Measurements from ENCODE around the gene USP37. TPM values are rescaled to one million over a fixed set of nuclear protein-coding genes. Genes with fewer than 3 reads are reported as not detected.
A peak's percentile ranks its signal among the peaks of the same experiment; 100 is the strongest.

Gene USP37
- total and polyA plus RNA-seq, 4 experiments from 2014 or later = 8.5 to 29.1 (median 19.6) TPM

GRCh38 chr2:218569661-218570500 is 1.7 kb upstream of the USP37 start:
- Mint-ChIP-seq H3K4me1 (peaks cover 46 to 67% (median 51%) of the 10 kb centered on the region in 4 donors), H3K27ac (peak overlapping the region; percentile 96 to 100 (median 100)), H3K36me3 (peaks cover 8 to 57% of the 10 kb centered on the region in 2 donors), H3K9me3 (no peaks in the 10 kb centered on the region), H3K4me3 (peak overlapping the region; percentile 90 to 99 (median 97)), H3K27me3 (no peaks in the 10 kb centered on the region)
- peak in 4 of 5 donors; percentile 2 to 54 (median 11) for DNase-seq
- Histone ChIP-seq H3K9me3 (ENCODE audit: control insufficient read depth in 1 of 2, low read length in 2 of 2) (no peaks in the 10 kb centered on the region), H3K4me1 (ENCODE audit: insufficient read depth, low read length) (peaks cover 50% of the 10 kb centered on the region), H3K27ac (ENCODE audit: low read depth, low read length) (peak overlapping the region; percentile 99), H3K4me3 (ENCODE audit: low read length in 2 of 2) (peak overlapping the region; percentile 67 to 84), H3K36me3 (ENCODE audit: insufficient read depth, low read length) (peaks cover 14% of the 10 kb centered on the region), H3K27me3 (ENCODE audit: insufficient read depth, low read length) (no peaks in the 10 kb centered on the region)
- ChIA-PET POLR2A (ENCODE audit: partially characterized antibody) (interaction anchor here (0.6 to 1.9 kb wide), 4 partner anchors 13 to 173 kb away, joined by 3 to 5 read pairs (median 4); partner anchors contain the start of genes RNF25 and STK36), CTCF (ENCODE audit: partially characterized antibody) (interaction anchor here (0.6 kb wide), 1 partner anchor 34 kb away, joined by 3 read pairs; no protein-coding TSS in a partner anchor)
- intact Hi-C loops (cut with micrococcal nuclease) = loop anchor here (2.0 to 10.0 kb wide), 5 partner anchors 79 to 353 kb away; partner anchors contain the start of genes ARPC2, RNF25 and STK36

GRCh38 chr2:218569038-218569431 is 884 bp upstream of the USP37 start:
- H3K36me3 Mint-ChIP-seq = peaks cover 10 to 54% of the 10 kb centered on the region in 2 donors
- no peaks in the 10 kb centered on the region for H3K27me3 ChIP-seq (ENCODE audit: insufficient read depth, low read length)
- peak overlapping the region; percentile 67 to 84 for H3K4me3 ChIP-seq (ENCODE audit: low read length in 2 of 2)
- H3K27ac Mint-ChIP-seq = peak overlapping the region; percentile 96 to 100 (median 100)
- peak overlapping the region; percentile 99 for H3K27ac ChIP-seq (ENCODE audit: low read depth, low read length)
- intact Hi-C loops (cut with micrococcal nuclease) = loop anchor here (2.0 to 10.0 kb wide), 5 partner anchors 80 to 352 kb away; partner anchors contain the start of genes ARPC2, RNF25 and STK36
- peak; percentile 49 to 86 (median 55) for DNase-seq
- H3K9me3 Mint-ChIP-seq = no peaks in the 10 kb centered on the region
- H3K36me3 ChIP-seq (ENCODE audit: insufficient read depth, low read length) = peaks cover 9% of the 10 kb centered on the region
- H3K9me3 ChIP-seq (ENCODE audit: control insufficient read depth in 1 of 2, low read length in 2 of 2) = no peaks in the 10 kb centered on the region
- peaks cover 48 to 72% (median 54%) of the 10 kb centered on the region in 4 donors for H3K4me1 Mint-ChIP-seq
- H3K4me3 Mint-ChIP-seq = peak overlapping the region; percentile 90 to 99 (median 97)
- CTCF ChIA-PET (ENCODE audit: partially characterized antibody) = no interaction called here
- POLR2A ChIA-PET (ENCODE audit: partially characterized antibody) = interaction anchor here (0.6 to 1.9 kb wide), 3 partner anchors 13 to 172 kb away, joined by 3 to 5 read pairs (median 3); no protein-coding TSS in a partner anchor
- peaks cover 45% of the 10 kb centered on the region for H3K4me1 ChIP-seq (ENCODE audit: insufficient read depth, low read length)
- no peaks in the 10 kb centered on the region for H3K27me3 Mint-ChIP-seq

- intact Hi-C loops (cut with micrococcal nuclease) = loop anchor here (1.0 to 10.0 kb wide), 13 partner anchors 9 to 821 kb away; partner anchors contain the start of genes AAMP, ARPC2, BCS1L and PNKD
- ChIA-PET POLR2A (ENCODE audit: partially characterized antibody) (interaction anchor here (0.7 to 1.5 kb wide), 6 partner anchors 24 to 298 kb away, joined by 3 to 7 read pairs (median 3); partner anchors contain the start of genes AAMP, BCS1L, PNKD and RNF25), CTCF (ENCODE audit: partially characterized antibody) (interaction anchor here (1.2 kb wide), 1 partner anchor 90 kb away, joined by 5 read pairs; no protein-coding TSS in a partner anchor)
- H3K27ac ChIP-seq (ENCODE audit: low read depth, low read length) = peak overlapping the region; percentile 99
- H3K36me3 ChIP-seq (ENCODE audit: insufficient read depth, low read length) = peaks cover 7% of the 10 kb centered on the region
- Mint-ChIP-seq H3K9me3 (no peaks in the 10 kb centered on the region), H3K36me3 (peaks cover 12 to 55% of the 10 kb centered on the region in 2 donors), H3K27ac (peak overlapping the region; percentile 96 to 100 (median 100)), H3K27me3 (no peaks in the 10 kb centered on the region), H3K4me1 (peaks cover 46 to 78% (median 58%) of the 10 kb centered on the region in 4 donors), H3K4me3 (peak overlapping the region; percentile 90 to 99 (median 97))
- no peaks in the 10 kb centered on the region for H3K27me3 ChIP-seq (ENCODE audit: insufficient read depth, low read length)
- peak in 1 of 5 donors; percentile 89 for DNase-seq
- peaks cover 43% of the 10 kb centered on the region for H3K4me1 ChIP-seq (ENCODE audit: insufficient read depth, low read length)
- H3K9me3 ChIP-seq (ENCODE audit: control insufficient read depth in 1 of 2, low read length in 2 of 2) = no peaks in the 10 kb centered on the region
- H3K4me3 ChIP-seq (ENCODE audit: low read length in 2 of 2) = peak overlapping the region; percentile 47 to 84
These were observed 358 bp downstream of the USP37 start for GRCh38 chr2:218567797-218568189.

- Histone ChIP-seq H3K4me3 (ENCODE audit: low read length in 2 of 2) (no peak overlapping the region), H3K27ac (ENCODE audit: low read depth, low read length) (peak overlapping the region; percentile 4), H3K9me3 (ENCODE audit: control insufficient read depth in 1 of 2, low read length in 2 of 2) (no peaks in the 10 kb centered on the region), H3K4me1 (ENCODE audit: insufficient read depth, low read length) (peaks cover 40% of the 10 kb centered on the region), H3K36me3 (ENCODE audit: insufficient read depth, low read length) (peaks cover 6% of the 10 kb centered on the region), H3K27me3 (ENCODE audit: insufficient read depth, low read length) (no peaks in the 10 kb centered on the region)
- no peak for DNase-seq
- intact Hi-C loops (cut with micrococcal nuclease) = loop anchor here (5.0 to 10.0 kb wide), 3 partner anchors 106 to 329 kb away; partner anchors contain the start of genes RNF25 and STK36
- H3K4me3 Mint-ChIP-seq = peak overlapping the region in 6 of 8 donors; percentile 69 to 99 (median 96)
- H3K4me1 Mint-ChIP-seq = peaks cover 44 to 65% (median 52%) of the 10 kb centered on the region in 4 donors
- H3K27me3 Mint-ChIP-seq = no peaks in the 10 kb centered on the region
- H3K27ac Mint-ChIP-seq = peak overlapping the region; percentile 90 to 100 (median 100)
- peaks cover 14 to 57% of the 10 kb centered on the region in 2 donors for H3K36me3 Mint-ChIP-seq
- H3K9me3 Mint-ChIP-seq = no peaks in the 10 kb centered on the region
- ChIA-PET POLR2A (ENCODE audit: partially characterized antibody) (no interaction called here), CTCF (ENCODE audit: partially characterized antibody) (no interaction called here)
These were observed 1.9 kb downstream of the USP37 start for GRCh38 chr2:218566296-218566695.

- Mint-ChIP-seq H3K27ac (peak overlapping the region in 4 of 7 donors; percentile 2 to 79 (median 12)), H3K4me3 (no peak overlapping the region), H3K9me3 (no peaks in the 10 kb centered on the region), H3K27me3 (no peaks in the 10 kb centered on the region), H3K36me3 (peaks cover 35 to 64% of the 10 kb centered on the region in 2 donors), H3K4me1 (peaks cover 26 to 43% (median 33%) of the 10 kb centered on the region in 4 donors)
- Histone ChIP-seq H3K4me1 (ENCODE audit: insufficient read depth, low read length) (peaks cover 19% of the 10 kb centered on the region), H3K27me3 (ENCODE audit: insufficient read depth, low read length) (no peaks in the 10 kb centered on the region), H3K9me3 (ENCODE audit: control insufficient read depth in 1 of 2, low read length in 2 of 2) (no peaks in the 10 kb centered on the region), H3K27ac (ENCODE audit: low read depth, low read length) (no peak overlapping the region), H3K4me3 (ENCODE audit: low read length in 2 of 2) (no peak overlapping the region), H3K36me3 (ENCODE audit: insufficient read depth, low read length) (peaks cover 14% of the 10 kb centered on the region)
- CTCF ChIA-PET (ENCODE audit: partially characterized antibody) = interaction anchor here (1.4 kb wide), 1 partner anchor 95 kb away, joined by 4 read pairs; the partner anchor contains the start of genes BCS1L and ZNF142
- intact Hi-C loops (cut with micrococcal nuclease) = loop anchor here (10.0 kb wide), 1 partner anchor 331 kb away; no protein-coding TSS in a partner anchor
- POLR2A ChIA-PET (ENCODE audit: partially characterized antibody) = no interaction called here
- DNase-seq = no peak
These were observed 4.1 kb downstream of the USP37 start for GRCh38 chr2:218564056-218564455.

GRCh38 chr2:218558986-218559385 is 9.2 kb downstream of the USP37 start:
- Mint-ChIP-seq H3K27ac (no peak overlapping the region), H3K4me1 (peaks cover 11 to 16% (median 12%) of the 10 kb centered on the region in 4 donors), H3K9me3 (no peaks in the 10 kb centered on the region), H3K27me3 (no peaks in the 10 kb centered on the region), H3K36me3 (peaks cover 46 to 62% of the 10 kb centered on the region in 2 donors), H3K4me3 (no peak overlapping the region)
- POLR2A ChIA-PET (ENCODE audit: partially characterized antibody) = no interaction called here
- intact Hi-C loops (cut with micrococcal nuclease) = no loop called here
- no peak overlapping the region for H3K27ac ChIP-seq (ENCODE audit: low read depth, low read length)
- no peaks in the 10 kb centered on the region for H3K4me1 ChIP-seq (ENCODE audit: insufficient read depth, low read length)
- no peaks in the 10 kb centered on the region for H3K9me3 ChIP-seq (ENCODE audit: control insufficient read depth in 1 of 2, low read length in 2 of 2)
- H3K36me3 ChIP-seq (ENCODE audit: insufficient read depth, low read length) = peaks cover 26% of the 10 kb centered on the region
- no peaks in the 10 kb centered on the region for H3K27me3 ChIP-seq (ENCODE audit: insufficient read depth, low read length)
- CTCF ChIA-PET (ENCODE audit: partially characterized antibody) = no interaction called here
- DNase-seq = no peak
- H3K4me3 ChIP-seq (ENCODE audit: low read length in 2 of 2) = no peak overlapping the region
